Measurements from ENCODE around the gene CDH12.

- TF ChIP-seq ZNF565 (CRISPR knock-in tag; conservative IDR thresholded peaks at IDR 0.05; ENCODE audit: low read depth) (no peak), ARNTL (CRISPR knock-in tag; IDR thresholded peaks at IDR 0.05; ENCODE audit: borderline replicate concordance, low read depth) (no peak), CSRNP3 (CRISPR knock-in tag; IDR thresholded peaks at IDR 0.05) (no peak), RARB (CRISPR knock-in tag; IDR thresholded peaks at IDR 0.05) (no peak), PPARA (CRISPR knock-in tag; IDR thresholded peaks at IDR 0.05; ENCODE audit: borderline replicate concordance) (no peak), PATZ1 (CRISPR knock-in tag; IDR thresholded peaks at IDR 0.05; ENCODE audit: borderline replicate concordance) (no peak), ISL1 (CRISPR knock-in tag; IDR thresholded peaks at IDR 0.05) (no peak)
These were observed 372.8 kb downstream of the CDH12 start for GRCh38 chr5:22480305-22480704.
